Suprapubic skin (tissue), 4 donors: ENCODE results near the gene CILP2. TPM values are rescaled to one million over a fixed set of nuclear protein-coding genes. Genes with fewer than 3 reads are reported as not detected.
A peak's percentile ranks its signal among the peaks of the same experiment; 100 is the strongest.

Source experiments
- DNase-seq, 2 donors: peaks; one replicate each; pipeline ENCODE4 v3.0.0-alpha.2; 2019; ENCODE audit warnings: low spot score in 2 of 2
- H3K27ac ChIP-seq: fragments of 200-600 bp; sonication (generic); one replicate; pipeline ENCODE4 v1.5.1; 2019
- H3K27me3 ChIP-seq: fragments of 200-600 bp; sonication (generic); one replicate; pipeline ENCODE4 v1.5.1; 2019
- H3K36me3 ChIP-seq: fragments of 200-600 bp; sonication (generic); one replicate; pipeline ENCODE4 v1.5.1; 2019
- H3K4me1 ChIP-seq: fragments of 200-600 bp; sonication (generic); one replicate; pipeline ENCODE4 v1.5.1; 2019
- H3K4me3 ChIP-seq: fragments of 200-600 bp; sonication (generic); one replicate; pipeline ENCODE4 v1.5.1; 2019; ENCODE audit warnings: mild to moderate bottlenecking
- H3K9me3 ChIP-seq: fragments of 200-600 bp; sonication (generic); one replicate; pipeline ENCODE4 v1.5.1; 2019
- EP300 ChIP-seq: sonication (generic); formaldehyde crosslinking; IDR thresholded peaks from one replicate; pipeline ENCODE4 v1.6.1; 2017; ENCODE audit warnings: antibody characterized with exemption
- POLR2A ChIP-seq, 2 donors: fragments of 450-650 bp; IDR thresholded peaks; one replicate each; pipeline ENCODE4 v1.6.1; 2017; ENCODE audit warnings: antibody characterized with exemption in 2 of 2, mild to moderate bottlenecking in 2 of 2, moderate library complexity in 2 of 2
- POLR2AphosphoS5 ChIP-seq, 3 donors: sonication (generic); formaldehyde crosslinking; IDR thresholded peaks; one replicate each; pipeline ENCODE4 v1.6.1; 2017; ENCODE audit warnings: antibody characterized with exemption in 3 of 3
- WGBS: methylation state at CpG from one replicate; pipeline ENCODE4 v1.1.5; 2018; 5-methylcytosine and 5-hydroxymethylcytosine counted together
- total RNA-seq, 4 donors: library from RNA; depleted of rRNA; stranded (reverse); fragments of >200 nt; gene quantifications; one replicate each; pipeline ENCODE4 v1.1.0, GENCODE V29; 2016
- TF ChIP-seq, protein P1 (sequence below), 2 donors: fragments of 200-600 bp in 1 of 2; fragments of 450-650 bp in 1 of 2; sonication (generic) in 1 of 2; IDR thresholded peaks; one replicate each; pipeline ENCODE4 v1.5.1; 2016 to 2019; ENCODE audit warnings: antibody characterized with exemption in 2 of 2, mild to moderate bottlenecking in 1 of 2, moderate library complexity in 1 of 2

CILP2 gene
- total RNA-seq, 4 donors from 2014 or later: 0.15 to 0.44 (median 0.21) TPM

DNA sequence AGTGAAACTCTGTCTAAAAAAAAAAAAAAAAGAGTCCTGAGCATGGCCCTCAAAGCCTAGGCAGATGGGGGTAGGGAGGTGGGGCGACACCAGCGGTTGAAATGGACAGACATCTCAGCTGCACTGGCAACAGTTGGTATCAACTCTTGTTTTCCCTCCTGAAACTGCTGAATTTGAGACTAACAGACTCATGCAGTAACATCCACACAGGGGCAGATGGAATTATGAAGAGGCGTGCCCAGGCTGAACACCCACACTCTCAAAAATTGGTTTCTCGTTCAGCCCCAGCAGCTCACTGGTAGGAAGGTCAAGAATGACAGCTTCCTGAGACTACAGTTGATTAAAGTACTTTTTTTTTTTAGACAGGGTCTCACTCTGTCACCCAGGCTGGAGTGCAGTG lies 56.3 kb downstream of the CILP2 start:
- no peaks in the 10 kb centered on the region for H3K36me3 ChIP-seq
- TF ChIP-seq POLR2AphosphoS5 (IDR thresholded peaks at IDR 0.05) (no peak), EP300 (no peak), POLR2A (IDR thresholded peaks at IDR 0.05) (no peak)
- TF ChIP-seq, protein P1, sequence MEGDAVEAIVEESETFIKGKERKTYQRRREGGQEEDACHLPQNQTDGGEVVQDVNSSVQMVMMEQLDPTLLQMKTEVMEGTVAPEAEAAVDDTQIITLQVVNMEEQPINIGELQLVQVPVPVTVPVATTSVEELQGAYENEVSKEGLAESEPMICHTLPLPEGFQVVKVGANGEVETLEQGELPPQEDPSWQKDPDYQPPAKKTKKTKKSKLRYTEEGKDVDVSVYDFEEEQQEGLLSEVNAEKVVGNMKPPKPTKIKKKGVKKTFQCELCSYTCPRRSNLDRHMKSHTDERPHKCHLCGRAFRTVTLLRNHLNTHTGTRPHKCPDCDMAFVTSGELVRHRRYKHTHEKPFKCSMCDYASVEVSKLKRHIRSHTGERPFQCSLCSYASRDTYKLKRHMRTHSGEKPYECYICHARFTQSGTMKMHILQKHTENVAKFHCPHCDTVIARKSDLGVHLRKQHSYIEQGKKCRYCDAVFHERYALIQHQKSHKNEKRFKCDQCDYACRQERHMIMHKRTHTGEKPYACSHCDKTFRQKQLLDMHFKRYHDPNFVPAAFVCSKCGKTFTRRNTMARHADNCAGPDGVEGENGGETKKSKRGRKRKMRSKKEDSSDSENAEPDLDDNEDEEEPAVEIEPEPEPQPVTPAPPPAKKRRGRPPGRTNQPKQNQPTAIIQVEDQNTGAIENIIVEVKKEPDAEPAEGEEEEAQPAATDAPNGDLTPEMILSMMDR (IDR thresholded peaks at IDR 0.05): no peak
- H3K4me3 ChIP-seq: no peak overlapping the region
- no peaks in the 10 kb centered on the region for H3K9me3 ChIP-seq
- H3K27me3 ChIP-seq: no peaks in the 10 kb centered on the region
- H3K4me1 ChIP-seq: peaks cover 56% of the 10 kb centered on the region
- WGBS: 78% methylated on average over 4 of the region's 4 CpGs
- peak overlapping the region; percentile 21 for H3K27ac ChIP-seq
- no peak for DNase-seq

DNA sequence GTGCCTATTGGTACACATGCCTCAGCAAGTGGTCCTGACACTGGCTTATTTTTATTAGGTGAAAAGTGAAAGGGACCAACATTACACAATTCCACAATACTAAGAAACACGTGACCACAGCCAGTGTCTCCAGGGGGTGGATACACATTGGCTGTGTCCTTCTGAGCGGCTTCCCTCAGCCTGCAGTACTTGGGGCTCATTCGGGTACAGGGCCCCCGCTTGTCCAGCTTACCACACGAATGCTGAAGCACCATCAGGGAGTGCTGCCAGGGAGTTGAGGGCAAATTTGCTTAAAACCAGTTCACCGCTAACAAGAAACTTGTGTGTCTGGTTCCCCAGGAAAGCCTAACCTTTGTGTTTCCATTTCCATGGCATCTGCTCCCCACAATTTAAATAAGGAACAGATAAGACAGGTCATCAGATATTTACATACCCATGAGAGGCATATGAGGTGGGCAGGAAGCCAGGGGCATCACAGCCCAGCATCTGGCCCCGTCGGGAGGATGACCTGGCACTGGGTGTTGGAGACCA lies 57.2 kb downstream of the CILP2 start:
- DNase-seq: no peak
- peak overlapping the region; percentile 21 for H3K27ac ChIP-seq
- no peak overlapping the region for H3K4me3 ChIP-seq
- no peaks in the 10 kb centered on the region for H3K36me3 ChIP-seq
- peaks cover 50% of the 10 kb centered on the region for H3K4me1 ChIP-seq
- no peaks in the 10 kb centered on the region for H3K27me3 ChIP-seq
- no peaks in the 10 kb centered on the region for H3K9me3 ChIP-seq
- WGBS: 49% methylated on average over 8 of the region's 8 CpGs
- no peak for TF ChIP-seq EP300
- peak in 1 of 3 donors; percentile 40 for TF ChIP-seq POLR2AphosphoS5 (IDR thresholded peaks at IDR 0.05)

Other genes starting within 250 kb of the CILP2 start
- 10 to 100 TPM; 23.1 to 64.8 (median 31.3) TPM for gene SUGP1, start 217.8 kb upstream of the CILP2 start, total RNA-seq
- gene MAU2, start 217.4 kb upstream of the CILP2 start, total RNA-seq: 100 to 1,000 TPM in 1 of 4 donors, 10 to 100 TPM in 3; 59.5 to 220 (median 77.6) TPM
- gene GATAD2A, start 132.6 kb upstream of the CILP2 start, total RNA-seq: 10 to 100 TPM; 83.1 to 88.8 (median 86.4) TPM
- gene TSSK6, start 22.7 kb upstream of the CILP2 start, total RNA-seq: 1 to 10 TPM; 1.9 to 3.8 (median 3.0) TPM
- gene NDUFA13, start 22.0 kb upstream of the CILP2 start, total RNA-seq: 100 to 1,000 TPM in 3 of 4 donors, 10 to 100 TPM in 1; 94.4 to 160 (median 109) TPM
- 10 to 100 TPM in 1 of 4 donors, 1 to 10 TPM in 3; 1.1 to 12.0 (median 1.7) TPM for gene YJEFN3, start 9.4 kb upstream of the CILP2 start, total RNA-seq
- gene PBX4, start 80.4 kb downstream of the CILP2 start, total RNA-seq: 10 to 100 TPM in 1 of 4 donors, 1 to 10 TPM in 3; 3.3 to 14.9 (median 4.8) TPM
- 10 to 100 TPM; 27.4 to 36.2 (median 32.6) TPM for gene LPAR2, start 90.0 kb downstream of the CILP2 start, total RNA-seq
- gene GMIP, start 105.4 kb downstream of the CILP2 start, total RNA-seq: 10 to 100 TPM; 10.1 to 14.4 (median 13.4) TPM
- gene ATP13A1, start 125.4 kb downstream of the CILP2 start, total RNA-seq: 100 to 1,000 TPM in 3 of 4 donors, 10 to 100 TPM in 1; 90.5 to 196 (median 171) TPM
- 10 to 100 TPM in 1 of 4 donors, 1 to 10 TPM in 3; 7.2 to 13.6 (median 7.8) TPM for gene ZNF101, start 130.6 kb downstream of the CILP2 start, total RNA-seq
- 10 to 100 TPM in 1 of 4 donors, 1 to 10 TPM in 3; 4.9 to 12.3 (median 6.1) TPM for gene ZNF14, start 194.8 kb downstream of the CILP2 start, total RNA-seq